GM12801 (cell line): ENCODE results near the gene AP2A1.

Experiments used
- TF ChIP-seq, protein P1 (sequence below): IDR thresholded peaks from one replicate; pipeline ENCODE4 v1.5.1; 2011; ENCODE audit warnings: control low read depth; ENCODE audit not compliant: insufficient read length; ENCODE audit errors: extremely low read depth

The AP2A1 gene

GRCh38 chr19:49775742-49776370 lies 9.1 kb downstream of the AP2A1 start:
- TF ChIP-seq, protein P1, sequence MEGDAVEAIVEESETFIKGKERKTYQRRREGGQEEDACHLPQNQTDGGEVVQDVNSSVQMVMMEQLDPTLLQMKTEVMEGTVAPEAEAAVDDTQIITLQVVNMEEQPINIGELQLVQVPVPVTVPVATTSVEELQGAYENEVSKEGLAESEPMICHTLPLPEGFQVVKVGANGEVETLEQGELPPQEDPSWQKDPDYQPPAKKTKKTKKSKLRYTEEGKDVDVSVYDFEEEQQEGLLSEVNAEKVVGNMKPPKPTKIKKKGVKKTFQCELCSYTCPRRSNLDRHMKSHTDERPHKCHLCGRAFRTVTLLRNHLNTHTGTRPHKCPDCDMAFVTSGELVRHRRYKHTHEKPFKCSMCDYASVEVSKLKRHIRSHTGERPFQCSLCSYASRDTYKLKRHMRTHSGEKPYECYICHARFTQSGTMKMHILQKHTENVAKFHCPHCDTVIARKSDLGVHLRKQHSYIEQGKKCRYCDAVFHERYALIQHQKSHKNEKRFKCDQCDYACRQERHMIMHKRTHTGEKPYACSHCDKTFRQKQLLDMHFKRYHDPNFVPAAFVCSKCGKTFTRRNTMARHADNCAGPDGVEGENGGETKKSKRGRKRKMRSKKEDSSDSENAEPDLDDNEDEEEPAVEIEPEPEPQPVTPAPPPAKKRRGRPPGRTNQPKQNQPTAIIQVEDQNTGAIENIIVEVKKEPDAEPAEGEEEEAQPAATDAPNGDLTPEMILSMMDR, result no peak

DNA sequence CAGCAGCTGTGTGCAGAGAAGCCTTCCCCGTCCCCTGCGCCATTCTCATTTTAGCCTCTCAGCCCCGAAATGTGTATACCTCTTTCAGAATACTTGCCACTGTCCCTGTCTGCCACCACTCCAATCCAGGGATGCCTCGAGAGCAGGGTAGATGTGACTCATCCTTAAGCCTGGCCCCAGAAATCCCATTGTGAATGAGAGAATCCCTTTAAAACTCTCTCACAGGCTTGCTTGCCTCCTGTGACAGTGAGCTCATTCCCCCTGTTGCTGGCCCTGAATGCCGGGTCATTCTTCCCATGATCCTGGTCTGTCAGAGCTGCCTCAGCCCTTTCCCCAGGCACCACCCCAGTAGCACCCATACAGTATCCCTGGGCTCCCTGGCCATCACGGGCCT lies 9.6 kb downstream of the AP2A1 start:
- TF ChIP-seq, protein P1, result no peak

- TF ChIP-seq, protein P1, result no peak
Observed at GRCh38 chr19:49779731-49780555, 13.1 kb downstream of the AP2A1 start.

DNA sequence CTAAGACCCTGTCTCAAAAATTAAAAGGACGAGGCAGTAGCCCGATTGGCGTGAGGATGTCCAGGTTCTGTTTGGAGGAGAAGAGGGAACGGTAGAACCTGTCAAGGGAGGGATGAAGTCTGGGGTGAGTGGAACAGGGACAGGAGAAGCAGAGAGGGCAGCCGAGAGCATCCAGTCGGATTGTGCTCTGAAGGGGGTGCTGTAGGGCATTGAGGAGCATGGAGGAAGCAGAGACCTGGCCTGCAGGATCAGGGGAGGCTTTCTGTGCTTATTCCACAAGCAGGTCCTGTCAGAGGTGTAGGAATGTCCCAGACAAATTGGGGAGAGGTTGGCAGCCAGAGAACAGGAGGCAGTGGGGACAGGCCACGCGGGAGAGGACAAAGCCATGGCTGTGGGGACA lies 14.1 kb downstream of the AP2A1 start:
- TF ChIP-seq, protein P1, result no peak

DNA sequence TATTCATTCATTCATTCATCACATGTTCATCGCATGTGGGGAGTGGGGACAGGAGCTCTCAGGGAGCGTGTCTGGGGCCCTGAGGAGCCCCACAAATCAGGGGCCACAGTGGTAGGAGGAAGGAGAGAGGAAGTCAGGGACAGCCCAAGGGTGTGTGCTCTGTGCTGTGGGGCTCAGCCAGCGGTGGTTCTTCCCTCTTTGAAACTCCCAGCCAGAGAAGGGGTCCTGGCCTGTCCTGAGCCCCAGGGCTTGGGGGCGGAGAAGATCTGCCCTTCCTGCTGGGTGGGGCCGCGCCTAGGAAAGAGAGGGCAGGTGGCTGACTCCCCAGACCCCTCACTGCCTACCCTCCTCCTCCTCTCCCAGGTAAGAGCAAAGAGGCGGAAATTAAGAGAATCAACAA lies 14.6 kb downstream of the AP2A1 start:
- TF ChIP-seq, protein P1, result no peak

DNA sequence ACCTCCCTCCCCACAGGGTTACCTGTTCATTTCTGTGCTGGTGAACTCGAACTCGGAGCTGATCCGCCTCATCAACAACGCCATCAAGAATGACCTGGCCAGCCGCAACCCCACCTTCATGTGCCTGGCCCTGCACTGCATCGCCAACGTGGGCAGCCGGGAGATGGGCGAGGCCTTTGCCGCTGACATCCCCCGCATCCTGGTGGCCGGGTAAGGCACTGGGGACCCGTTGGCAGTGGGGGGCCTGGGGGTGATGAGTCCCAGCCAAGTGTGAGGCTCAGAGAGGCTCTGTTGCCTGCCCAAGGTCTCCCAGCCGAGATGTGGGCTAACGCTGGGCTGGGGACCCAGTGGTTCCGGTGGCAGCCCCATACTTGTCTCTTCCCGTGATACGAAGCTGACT lies 15.7 kb downstream of the AP2A1 start:
- TF ChIP-seq, protein P1, result no peak

DNA sequence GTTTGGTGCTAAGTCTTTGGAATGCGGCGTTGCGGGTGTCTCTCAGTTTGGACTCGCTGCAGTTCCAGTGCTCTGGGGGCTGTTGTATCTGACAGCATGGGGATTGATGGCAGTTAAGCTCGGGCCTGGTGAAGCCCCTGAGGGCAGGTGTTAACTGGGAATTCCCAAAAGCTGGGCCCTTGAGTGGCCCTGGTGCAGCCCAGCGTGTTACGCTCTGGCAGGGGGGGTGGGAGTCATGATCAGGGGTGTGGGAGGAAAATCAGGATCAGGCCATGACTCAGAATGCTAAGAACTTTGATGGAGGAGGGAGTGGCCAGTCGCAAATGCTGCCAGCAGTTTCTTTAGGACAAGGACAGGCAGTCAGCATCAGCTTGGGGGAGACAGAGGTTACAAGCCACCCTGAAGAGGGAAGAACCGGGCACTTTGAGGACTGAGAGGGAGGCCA lies 19.6 kb downstream of the AP2A1 start:
- TF ChIP-seq, protein P1, result no peak
